H1 (cell line): ENCODE data around the gene NEDD4. TPM values are rescaled to one million over a fixed set of nuclear protein-coding genes. Genes with fewer than 3 reads are reported as not detected.

Experiments
- CTCF ChIA-PET: fragments of 300-600 bp; sonication (Branson Sonifier 250); formaldehyde crosslinking; loops from one replicate; lab custom pipeline; 2021; ENCODE audit not compliant: partially characterized antibody; lab: Charles Lee
- POLR2A ChIA-PET: fragments of 300-600 bp; sonication (Branson Sonifier 250); formaldehyde crosslinking; loops from one replicate; lab custom pipeline; 2021; ENCODE audit warnings: inconsistent platforms; ENCODE audit not compliant: partially characterized antibody; lab: Charles Lee
- DNase-seq, 2 experiments: peaks; one replicate each; pipeline versions ENCODE4 v3.0.0 to v3.0.0-alpha.2; 2010 to 2022; ENCODE audit warnings: low spot score in 2 of 2, low read depth in 1 of 2, mixed read lengths in 1 of 2
- FAIRE-seq: peaks from 2 replicates; lab custom pipeline; 2011; peaks lifted over from hg19 to GRCh38; lab: Jason Lieb, UNC
- H2AFZ ChIP-seq: 2 replicates; pipeline ENCODE4 v1.8.1; 2012; ENCODE audit warnings: low read length, inconsistent platforms
- H2AK5ac ChIP-seq: 2 replicates; pipeline ENCODE4 v1.6.1; 2013; ENCODE audit warnings: low read depth, low read length
- H2BK120ac ChIP-seq: replicated peaks from 2 replicates; pipeline ENCODE3; 2013; ENCODE audit warnings: low read depth, low read length, inconsistent platforms
- H2BK12ac ChIP-seq: 2 replicates; pipeline ENCODE4 v1.6.1; 2013; ENCODE audit warnings: low read depth, low read length
- H2BK15ac ChIP-seq: 2 replicates; pipeline ENCODE4 v1.6.1; 2013; ENCODE audit warnings: low read length
- H2BK20ac ChIP-seq: 2 replicates; pipeline ENCODE4 v1.6.1; 2013; ENCODE audit warnings: low read length
- H2BK5ac ChIP-seq: 2 replicates; pipeline ENCODE4 v1.6.1; 2013; ENCODE audit warnings: low read depth, low read length
- H3K14ac ChIP-seq: 2 replicates; pipeline ENCODE4 v1.6.1; 2013; ENCODE audit warnings: inconsistent platforms; ENCODE audit not compliant: insufficient read length
- H3K18ac ChIP-seq: 2 replicates; pipeline ENCODE4 v1.6.1; 2013; ENCODE audit warnings: low read length; ENCODE audit errors: extremely low read depth
- H3K23ac ChIP-seq: 2 replicates; pipeline ENCODE4 v1.6.1; 2013; ENCODE audit warnings: inconsistent platforms; ENCODE audit not compliant: insufficient read length
- H3K23me2 ChIP-seq: 2 replicates; pipeline ENCODE4 v1.6.1; 2013; ENCODE audit warnings: low read depth, low read length
- H3K27ac ChIP-seq: 2 replicates; pipeline ENCODE4 v1.6.1; 2011; ENCODE audit warnings: low read depth, low read length, inconsistent platforms
- H3K27me3 ChIP-seq, 4 experiments: replicated peaks in 1 of 4; 1 replicate in 1 of 4; 2 replicates in 3 of 4; pipeline versions ENCODE4 v1.6.1 to v1.8.1; 2011 to 2013; ENCODE audit warnings: low read length in 3 of 4, mild to moderate bottlenecking in 3 of 4, inconsistent platforms in 2 of 4, mixed read lengths in 2 of 4, moderate library complexity in 1 of 4; ENCODE audit not compliant: control insufficient read depth in 3 of 4, insufficient read depth in 3 of 4; ENCODE audit errors: extremely low read depth in 1 of 4
- H3K36me3 ChIP-seq, 4 experiments: 2 replicates each; pipeline versions ENCODE4 v1.6.1 to v1.8.1; 2011 to 2013; ENCODE audit warnings: mild to moderate bottlenecking in 4 of 4, low read length in 3 of 4, moderate library complexity in 2 of 4, control low read depth in 1 of 4, inconsistent platforms in 1 of 4; ENCODE audit not compliant: insufficient read depth in 4 of 4, control insufficient read depth in 2 of 4
- H3K4ac ChIP-seq: replicated peaks from 2 replicates; pipeline ENCODE3; 2013; ENCODE audit warnings: low read length, low read depth, mixed read lengths, inconsistent platforms; ENCODE audit not compliant: insufficient read length
- H3K4me1 ChIP-seq, 4 experiments: replicated peaks in 1 of 4; 1 replicate in 1 of 4; 2 replicates in 3 of 4; pipeline versions ENCODE4 v1.6.1 to v1.8.1; 2011 to 2013; ENCODE audit warnings: low read length in 3 of 4, inconsistent platforms in 2 of 4, mixed read lengths in 1 of 4; ENCODE audit not compliant: insufficient read depth in 4 of 4, control insufficient read depth in 3 of 4
- H3K4me2 ChIP-seq, 2 experiments: 2 replicates each; pipeline versions ENCODE4 v1.6.1 to v1.8.1; 2011 to 2013; ENCODE audit warnings: low read depth in 2 of 2, low read length in 2 of 2, control low read depth in 1 of 2, inconsistent platforms in 1 of 2, mild to moderate bottlenecking in 1 of 2; ENCODE audit not compliant: insufficient read depth in 1 of 2
- H3K4me3 ChIP-seq, 4 experiments: fragments of 200-600, 300-600 bp in 1 of 4; sonication (generic), shearing (Covaris generic), sonication (Bioruptor Twin) in 1 of 4; 2 replicates each; pipeline versions ENCODE4 v1.5.1 to v1.8.1; 2011 to 2016; ENCODE audit warnings: low read length in 4 of 4, low read depth in 3 of 4, control low read depth in 2 of 4, inconsistent platforms in 2 of 4, mild to moderate bottlenecking in 2 of 4, mixed read lengths in 1 of 4, moderate library complexity in 1 of 4; ENCODE audit not compliant: insufficient read depth in 2 of 4; ENCODE audit errors: extremely low read depth in 1 of 4
- H3K56ac ChIP-seq: replicated peaks from 2 replicates; pipeline ENCODE3; 2013; ENCODE audit warnings: low read depth, mild to moderate bottlenecking, mixed read lengths, low read length, inconsistent platforms; ENCODE audit not compliant: insufficient read length
- H3K79me1 ChIP-seq: 2 replicates; pipeline ENCODE4 v1.6.1; 2013; ENCODE audit warnings: low read depth, low read length, control low read depth
- H3K79me2 ChIP-seq, 2 experiments: 2 replicates each; pipeline versions ENCODE4 v1.6.1 to v1.8.1; 2012 to 2013; ENCODE audit warnings: low read length in 2 of 2, mild to moderate bottlenecking in 2 of 2, inconsistent platforms in 1 of 2; ENCODE audit not compliant: insufficient read depth in 2 of 2, control insufficient read depth in 1 of 2
- H3K9ac ChIP-seq, 4 experiments: replicated peaks in 1 of 4; 1 replicate in 1 of 4; 2 replicates in 3 of 4; pipeline versions ENCODE4 v1.6.1 to v1.8.1; 2011 to 2013; ENCODE audit warnings: low read depth in 3 of 4, low read length in 3 of 4, control low read depth in 2 of 4, mild to moderate bottlenecking in 2 of 4, moderate library complexity in 2 of 4, inconsistent platforms in 1 of 4; ENCODE audit errors: extremely low read depth in 1 of 4
- H3K9me3 ChIP-seq, 2 experiments: 2 replicates each; pipeline versions ENCODE4 v1.6.1 to v1.8.1; 2012 to 2013; ENCODE audit warnings: mild to moderate bottlenecking in 2 of 2, moderate library complexity in 2 of 2, control low read depth in 1 of 2, inconsistent platforms in 1 of 2, low read depth in 1 of 2, low read length in 1 of 2, mixed read lengths in 1 of 2; ENCODE audit not compliant: insufficient read depth in 2 of 2
- H4K20me1 ChIP-seq, 2 experiments: replicated peaks in 1 of 2; 2 replicates each; pipeline versions ENCODE3 to v1.8.1; 2011 to 2013; ENCODE audit warnings: inconsistent platforms in 2 of 2, low read length in 2 of 2, mild to moderate bottlenecking in 1 of 2; ENCODE audit not compliant: insufficient read depth in 2 of 2, control insufficient read depth in 1 of 2
- H4K5ac ChIP-seq: 2 replicates; pipeline ENCODE4 v1.6.1; 2013; ENCODE audit warnings: low read length, low read depth, mixed read lengths, inconsistent platforms; ENCODE audit not compliant: insufficient read length
- H4K8ac ChIP-seq: 2 replicates; pipeline ENCODE4 v1.8.0; 2013; ENCODE audit warnings: mild to moderate bottlenecking, moderate library complexity, low read length, inconsistent platforms; ENCODE audit not compliant: insufficient read depth; ENCODE audit errors: extremely low read depth
- H4K91ac ChIP-seq: replicated peaks from 2 replicates; pipeline ENCODE3; 2013; ENCODE audit warnings: low read length, mixed read lengths, inconsistent platforms; ENCODE audit not compliant: insufficient read length
- WGBS, 2 experiments: shearing (Covaris generic) in 1 of 2; methylation state at CpG; one replicate each; pipeline versions ENCODE4 v1.1.6 to v1.1.7; 2013 to 2015; ENCODE audit warnings: low lambda C conversion rate in 2 of 2, mixed read lengths in 2 of 2, inconsistent platforms in 1 of 2, low coverage in 1 of 2, missing lambda C conversion rate in 1 of 2; ENCODE audit not compliant: insufficient replicate concordance in 2 of 2, insufficient coverage in 1 of 2, insufficient read length in 1 of 2; ENCODE audit errors: extremely low coverage in 1 of 2, missing lambda C conversion rate in 1 of 2; 5-methylcytosine and 5-hydroxymethylcytosine counted together
- polyA plus RNA-seq, 7 experiments: library from polyadenylated mRNA; depleted of rRNA in 3 of 7; stranded (reverse) in 5 of 7; unstranded in 2 of 7; fragments of >200 nt in 5 of 7; fragments of 200-250 nt in 2 of 7; gene quantifications; 1 replicate in 5 of 7; 2 replicates in 1 of 7; 4 replicates in 1 of 7; pipeline versions ENCODE4 v1.2.1 to v1.2.3, GENCODE V29; 2011 to 2013; ENCODE audit warnings: missing spikeins in 2 of 7, mixed read lengths in 2 of 7
- total RNA-seq: library from RNA; stranded (reverse); fragmentation: NEBNext Ultra II Directional; extraction: Animal tissue kit (Norgen Biotek cat#: 25700); gene quantifications from 2 replicates; pipeline ENCODE4 v1.2.1, GENCODE V29; 2021
- TF ChIP-seq, protein P1 (sequence below): IDR thresholded peaks from 2 replicates; pipeline ENCODE4 v1.6.1; 2011; ENCODE audit warnings: low read depth, mild to moderate bottlenecking, low read length; ENCODE audit not compliant: insufficient read depth
- TF ChIP-seq, protein P2 (sequence below): IDR thresholded peaks from 2 replicates; pipeline ENCODE4 v1.6.1; 2011; ENCODE audit warnings: low read length, improper control_type of control experiment

NEDD4 gene
- total and polyA plus RNA-seq, 2 of the 8 experiments (the other 6 are each of a cell fraction or from before 2014, with no cell fraction given) = 0.95 to 3.9 TPM

DNA sequence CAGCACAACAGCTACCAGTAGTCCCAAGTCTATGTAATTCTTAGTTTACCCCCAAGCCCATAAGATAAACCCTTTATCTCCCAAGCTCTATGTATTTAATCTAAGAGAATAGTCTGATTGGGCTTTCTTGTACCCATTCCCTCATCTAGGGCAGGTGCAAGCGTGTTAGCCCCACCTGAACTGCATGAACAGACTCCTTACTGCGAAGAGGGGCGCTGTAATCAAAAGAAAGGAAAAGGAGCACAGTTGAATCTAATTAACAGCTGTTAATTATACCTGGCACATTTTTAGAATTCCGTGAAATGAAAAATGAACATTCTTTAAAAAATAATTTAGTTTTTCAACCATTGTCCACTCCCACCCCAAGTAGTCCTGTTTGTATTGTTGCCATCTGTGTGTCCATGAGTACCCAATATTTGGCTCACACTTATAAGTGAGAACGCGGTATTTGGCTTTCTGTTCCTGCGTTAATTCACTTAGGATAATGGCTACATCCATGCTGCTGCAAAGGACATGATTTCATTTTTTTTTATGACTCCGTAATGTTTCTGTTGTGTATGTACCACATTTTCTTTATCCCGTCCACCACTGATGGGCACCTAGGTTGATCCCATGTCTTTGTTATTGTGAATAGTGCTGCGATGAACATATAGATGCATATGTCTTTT, 26.5 kb upstream of the NEDD4 start:
- no peak overlapping the region for H2BK15ac ChIP-seq
- H3K4me2 ChIP-seq = no peak overlapping the region
- no peaks in the 10 kb centered on the region for H3K4me1 ChIP-seq
- H3K23me2 ChIP-seq = no peaks in the 10 kb centered on the region
- H3K4ac ChIP-seq = no peak overlapping the region
- ChIA-PET POLR2A (no interaction called here), CTCF (no interaction called here)
- H4K5ac ChIP-seq = no peak overlapping the region
- H2BK20ac ChIP-seq = no peak overlapping the region
- H3K4me3 ChIP-seq = no peak overlapping the region
- no peaks in the 10 kb centered on the region for H3K79me1 ChIP-seq
- H2BK120ac ChIP-seq = no peak overlapping the region
- no peaks in the 10 kb centered on the region for H3K36me3 ChIP-seq
- no peak overlapping the region for H4K8ac ChIP-seq
- DNase-seq = no peak
- no peaks in the 10 kb centered on the region for H4K20me1 ChIP-seq
- no peak overlapping the region for H3K56ac ChIP-seq
- no peak overlapping the region for H4K91ac ChIP-seq
- 91% methylated on average over 10 of the region's 10 CpGs; no CpG with 5 or more reads in 1 of the 2 experiments for WGBS, 2 experiments
- H3K27me3 ChIP-seq = no peaks in the 10 kb centered on the region
- H3K27ac ChIP-seq = no peak overlapping the region
- H2AK5ac ChIP-seq = no peak overlapping the region
- H3K23ac ChIP-seq = no peak overlapping the region
- no peak overlapping the region for H3K9ac ChIP-seq
- no peak overlapping the region for H2BK12ac ChIP-seq
- FAIRE-seq = no peak
- no peak overlapping the region for H2AFZ ChIP-seq
- H3K79me2 ChIP-seq = no peaks in the 10 kb centered on the region
- no peak overlapping the region for H3K14ac ChIP-seq
- H3K18ac ChIP-seq = no peak overlapping the region
- peaks cover 0 to 4% of the 10 kb centered on the region in 2 experiments; a peak in 1 of 4 replicates for H3K9me3 ChIP-seq
- no peak overlapping the region for H2BK5ac ChIP-seq
- TF ChIP-seq, protein P1, sequence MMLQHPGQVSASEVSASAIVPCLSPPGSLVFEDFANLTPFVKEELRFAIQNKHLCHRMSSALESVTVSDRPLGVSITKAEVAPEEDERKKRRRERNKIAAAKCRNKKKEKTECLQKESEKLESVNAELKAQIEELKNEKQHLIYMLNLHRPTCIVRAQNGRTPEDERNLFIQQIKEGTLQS = no peak
- TF ChIP-seq, protein P2, sequence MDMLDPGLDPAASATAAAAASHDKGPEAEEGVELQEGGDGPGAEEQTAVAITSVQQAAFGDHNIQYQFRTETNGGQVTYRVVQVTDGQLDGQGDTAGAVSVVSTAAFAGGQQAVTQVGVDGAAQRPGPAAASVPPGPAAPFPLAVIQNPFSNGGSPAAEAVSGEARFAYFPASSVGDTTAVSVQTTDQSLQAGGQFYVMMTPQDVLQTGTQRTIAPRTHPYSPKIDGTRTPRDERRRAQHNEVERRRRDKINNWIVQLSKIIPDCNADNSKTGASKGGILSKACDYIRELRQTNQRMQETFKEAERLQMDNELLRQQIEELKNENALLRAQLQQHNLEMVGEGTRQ = no peak
